IMR-90 (cell line): Measurements from ENCODE around the gene MGST2. TPM values are rescaled to one million over a fixed set of nuclear protein-coding genes. Genes with fewer than 3 reads are reported as not detected.

Experiments used
- ATAC-seq: fragments of 200-7000 bp; cut with Tn5 transposase; 2 replicates; pipeline ENCODE4 v1.9.1; 2020; ENCODE audit warnings: low read depth, mild to moderate bottlenecking, moderate library complexity
- BruUV-seq: library from RNA; stranded (reverse); fragments of 400-500 nt; replicated peaks from 2 replicates; lab custom pipeline; 2021; lab: Mats Ljungman, UMichigan
- CTCF ChIA-PET: fragments of 300-600 bp; formaldehyde crosslinking; extraction: SDS; loops from one replicate; lab custom pipeline; 2021; ENCODE audit warnings: antibody characterized with exemption; lab: Yijun Ruan, JAX
- POLR2A ChIA-PET: fragments of 300-600 bp; sonication (Branson Sonifier 250); formaldehyde crosslinking; loops from one replicate; lab custom pipeline; 2022; ENCODE audit warnings: antibody characterized with exemption; ENCODE audit not compliant: unreplicated experiment; lab: Charles Lee
- DNase-seq: peaks from one replicate; pipeline ENCODE4 v3.0.0; 2013
- H2AFZ ChIP-seq: replicated peaks from 2 replicates; pipeline ENCODE3; 2013; ENCODE audit warnings: low read length, mild to moderate bottlenecking; ENCODE audit not compliant: poor library complexity
- H2AK5ac ChIP-seq: 2 replicates; pipeline ENCODE4 v1.6.1; 2013; ENCODE audit warnings: low read depth, low read length, inconsistent platforms
- H2AK9ac ChIP-seq: replicated peaks from 2 replicates; pipeline ENCODE3; 2013; ENCODE audit warnings: mild to moderate bottlenecking, low read depth, low read length, moderate library complexity; ENCODE audit not compliant: poor library complexity
- H2BK120ac ChIP-seq: 2 replicates; pipeline ENCODE4 v1.6.1; 2013; ENCODE audit warnings: low read depth, low read length, inconsistent platforms
- H2BK15ac ChIP-seq: 3 replicates; pipeline ENCODE4 v1.6.1; 2013; ENCODE audit warnings: low read depth, low read length, inconsistent platforms
- H2BK20ac ChIP-seq: 2 replicates; pipeline ENCODE4 v1.6.1; 2013; ENCODE audit warnings: low read depth, mild to moderate bottlenecking, inconsistent platforms, low read length, moderate library complexity
- H2BK5ac ChIP-seq: 2 replicates; pipeline ENCODE4 v1.6.1; 2013; ENCODE audit warnings: mild to moderate bottlenecking, low read depth, low read length, inconsistent platforms; ENCODE audit not compliant: poor library complexity, severe bottlenecking
- H3K14ac ChIP-seq: replicated peaks from 2 replicates; pipeline ENCODE4 v1.6.1; 2013; ENCODE audit warnings: low read depth, low read length, inconsistent platforms
- H3K18ac ChIP-seq: 2 replicates; pipeline ENCODE4 v1.6.1; 2013; ENCODE audit warnings: low read depth, low read length, control low read depth
- H3K23ac ChIP-seq: 2 replicates; pipeline ENCODE4 v1.6.1; 2013; ENCODE audit warnings: low read depth, low read length, inconsistent platforms
- H3K27ac ChIP-seq: 2 replicates; pipeline ENCODE4 v1.5.1; 2013; ENCODE audit warnings: mild to moderate bottlenecking, control low read depth, low read length; ENCODE audit not compliant: insufficient read depth
- H3K27me3 ChIP-seq: 2 replicates; pipeline ENCODE4 v1.6.1; 2013; ENCODE audit warnings: low read length; ENCODE audit not compliant: control insufficient read depth, insufficient read depth
- H3K36me3 ChIP-seq: 2 replicates; pipeline ENCODE4 v1.6.1; 2013; ENCODE audit warnings: low read length, mixed read lengths; ENCODE audit not compliant: control insufficient read depth, insufficient read depth
- H3K4ac ChIP-seq: 2 replicates; pipeline ENCODE4 v1.6.1; 2013; ENCODE audit warnings: low read depth, low read length, inconsistent platforms
- H3K4me1 ChIP-seq: 2 replicates; pipeline ENCODE4 v1.6.1; 2013; ENCODE audit warnings: low read length, mixed read lengths; ENCODE audit not compliant: control insufficient read depth, insufficient read depth
- H3K4me2 ChIP-seq: 2 replicates; pipeline ENCODE4 v1.6.1; 2013; ENCODE audit warnings: low read depth, mild to moderate bottlenecking, control low read depth, low read length, moderate library complexity
- H3K4me3 ChIP-seq: 2 replicates; pipeline ENCODE4 v1.5.1; 2013; ENCODE audit warnings: low read depth, mild to moderate bottlenecking, control low read depth, low read length, moderate library complexity; ENCODE audit not compliant: insufficient read depth
- H3K56ac ChIP-seq: 2 replicates; pipeline ENCODE4 v1.6.1; 2013; ENCODE audit warnings: low read length, inconsistent platforms; ENCODE audit not compliant: insufficient read depth; ENCODE audit errors: extremely low read depth
- H3K79me1 ChIP-seq, 2 experiments: 2 replicates each; pipeline ENCODE4 v1.6.1; 2013; ENCODE audit warnings: low read length in 2 of 2, inconsistent platforms in 1 of 2, low read depth in 1 of 2
- H3K9ac ChIP-seq: 2 replicates; pipeline ENCODE4 v1.6.1; 2013; ENCODE audit warnings: low read depth, low read length, control low read depth
- H3K9me1 ChIP-seq: 2 replicates; pipeline ENCODE4 v1.6.1; 2013; ENCODE audit warnings: low read length, inconsistent platforms; ENCODE audit not compliant: insufficient read depth
- H3K9me3 ChIP-seq: 2 replicates; pipeline ENCODE4 v1.6.1; 2013; ENCODE audit warnings: low read length; ENCODE audit not compliant: control insufficient read depth, insufficient read depth
- H4K20me1 ChIP-seq: 2 replicates; pipeline ENCODE4 v1.6.1; 2013; ENCODE audit warnings: low read length, inconsistent platforms; ENCODE audit not compliant: insufficient read depth
- H4K5ac ChIP-seq: 2 replicates; pipeline ENCODE4 v1.6.1; 2013; ENCODE audit warnings: mild to moderate bottlenecking, low read depth, low read length, control low read depth
- H4K8ac ChIP-seq, 2 experiments: 2 replicates each; pipeline ENCODE4 v1.6.1; 2013; ENCODE audit warnings: low read depth in 2 of 2, low read length in 2 of 2, control low read depth in 1 of 2, inconsistent platforms in 1 of 2
- H4K91ac ChIP-seq: 2 replicates; pipeline ENCODE4 v1.6.1; 2013; ENCODE audit warnings: low read depth, low read length, inconsistent platforms; ENCODE audit not compliant: insufficient read depth
- BHLHE40 ChIP-seq: fragments of 150-350 bp; IDR thresholded peaks from 2 replicates; pipeline ENCODE4 v1.6.1; 2016; ENCODE audit warnings: mild to moderate bottlenecking, low read depth, low read length
- CEBPB ChIP-seq: IDR thresholded peaks from 2 replicates; pipeline ENCODE4 v1.6.1; 2012; ENCODE audit warnings: low read depth, low read length, improper control_type of control experiment
- CHD1 ChIP-seq: IDR thresholded peaks from 2 replicates; pipeline ENCODE4 v1.6.1; 2012; ENCODE audit warnings: low read depth, low read length, improper control_type of control experiment
- MAZ ChIP-seq: IDR thresholded peaks from 2 replicates; pipeline ENCODE4 v1.6.1; 2012; ENCODE audit warnings: low read depth, mild to moderate bottlenecking, low read length, improper control_type of control experiment, moderate library complexity, borderline replicate concordance
- MXI1 ChIP-seq: IDR thresholded peaks from 2 replicates; pipeline ENCODE4 v1.6.1; 2012; ENCODE audit warnings: low read depth, mild to moderate bottlenecking, low read length, moderate library complexity, borderline replicate concordance
- NFE2L2 ChIP-seq: fragments of 150-350 bp; IDR thresholded peaks from 2 replicates; pipeline ENCODE4 v1.6.1; 2016; ENCODE audit warnings: low read depth, mild to moderate bottlenecking, low read length
- POLR2A ChIP-seq: IDR thresholded peaks from 2 replicates; pipeline ENCODE4 v1.6.1; 2012; ENCODE audit warnings: mild to moderate bottlenecking, low read depth, low read length
- RCOR1 ChIP-seq: IDR thresholded peaks from 2 replicates; pipeline ENCODE4 v1.6.1; 2012; ENCODE audit warnings: mild to moderate bottlenecking, low read length, improper control_type of control experiment; ENCODE audit not compliant: insufficient replicate concordance
- RFX5 ChIP-seq: IDR thresholded peaks from 2 replicates; pipeline ENCODE4 v1.8.0; 2012; ENCODE audit warnings: low read depth, mild to moderate bottlenecking, low read length, moderate library complexity
- WGBS, 2 experiments: methylation state at CpG; one replicate each; pipeline versions ENCODE4 v1.1.5 to v1.1.7; 2013; ENCODE audit warnings: missing lambda C conversion rate in 2 of 2; ENCODE audit not compliant: insufficient read length in 1 of 2; ENCODE audit errors: extremely low coverage in 2 of 2; 5-methylcytosine and 5-hydroxymethylcytosine counted together
- dilution Hi-C: fragments of 300-500 bp; cut with HindIII; formaldehyde crosslinking; loops from one replicate; pipeline ENCODE4 v1.14.3; 2018; ENCODE audit warnings: low sequenced_read_pairs; ENCODE audit not compliant: unreplicated experiment
- in situ Hi-C: fragments of 300-500 bp; cut with MboI; formaldehyde crosslinking; loops from 3 replicates; pipeline ENCODE4 v1.14.3; 2019; ENCODE audit warnings: low sequenced_read_pairs, inconsistent platforms, mixed read lengths
- intact Hi-C: fragments of 100-400 bp; cut with micrococcal nuclease; formaldehyde crosslinking; loops from 2 replicates; pipeline ENCODE4 v1.10.0; 2022
- polyA plus RNA-seq, 3 experiments: library from polyadenylated mRNA; depleted of rRNA; stranded (reverse); fragments of >200 nt; gene quantifications; 2 replicates each; pipeline ENCODE4 v1.2.3, GENCODE V29; 2012; ENCODE audit warnings: low replicate concordance in 1 of 3
- total RNA-seq: library from RNA; depleted of rRNA; stranded (reverse); fragments of >200 nt; gene quantifications from 2 replicates; pipeline ENCODE4 v1.2.3, GENCODE V29; 2012
- TF ChIP-seq, protein P1 (sequence below): fragments of 150-350 bp; IDR thresholded peaks from 2 replicates; pipeline ENCODE4 v1.6.1; 2016; ENCODE audit warnings: low read depth, mild to moderate bottlenecking, low read length, moderate library complexity, borderline replicate concordance
- TF ChIP-seq, protein P2 (sequence below): fragments of 150-350 bp; IDR thresholded peaks from 2 replicates; pipeline ENCODE4 v1.6.1; 2017; ENCODE audit warnings: mild to moderate bottlenecking, antibody characterized with exemption, low read length, low read depth
- TF ChIP-seq, protein P3 (sequence below): conservative IDR thresholded peaks from 2 replicates; pipeline ENCODE4 v1.5.1; 2012; ENCODE audit warnings: mild to moderate bottlenecking, low read depth, low read length, improper control_type of control experiment

MGST2 gene
- total and polyA plus RNA-seq, 2 of the 4 experiments (the other 2 are of a cell fraction), result 4.8 to 10.5 TPM

DNA sequence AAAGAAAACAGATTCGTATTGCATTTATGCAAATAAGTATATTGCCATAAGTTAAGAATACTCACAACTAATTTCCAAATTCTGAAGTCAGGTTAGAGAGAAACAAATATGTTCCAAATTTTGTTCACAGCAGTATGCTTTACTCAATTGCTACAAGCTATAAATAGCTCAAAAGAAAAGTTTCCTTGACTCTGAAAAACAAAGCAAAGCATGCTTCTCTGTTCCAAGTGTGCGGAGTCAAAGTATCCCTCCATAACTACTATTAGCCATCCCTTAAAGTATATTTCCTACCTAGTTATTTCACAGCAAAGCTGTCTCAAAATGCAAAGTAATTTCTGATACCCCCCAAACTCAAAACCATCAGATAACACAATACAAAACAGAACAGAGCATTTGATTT lies 47.3 kb downstream of the MGST2 start:
- BruUV-seq, result no TSS peak
- no peaks in the 10 kb centered on the region for H3K36me3 ChIP-seq
- H4K91ac ChIP-seq, result no peak overlapping the region
- H3K4me2 ChIP-seq, result no peak overlapping the region
- H3K9ac ChIP-seq, result no peak overlapping the region
- intact Hi-C loops, result no loop called here
- no peak overlapping the region for H4K8ac ChIP-seq
- H3K23ac ChIP-seq, result no peak overlapping the region
- H4K20me1 ChIP-seq, result no peaks in the 10 kb centered on the region
- H2AK5ac ChIP-seq, result no peak overlapping the region
- H2BK20ac ChIP-seq, result no peak overlapping the region
- CTCF ChIA-PET, result no interaction called here
- dilution Hi-C loops, result no loop called here
- peaks cover 6% of the 10 kb centered on the region; the same call in 1 of the 2 replicates for H3K4me1 ChIP-seq
- H3K56ac ChIP-seq, result no peak overlapping the region
- H3K14ac ChIP-seq, result no peak overlapping the region
- POLR2A ChIA-PET, result no interaction called here
- H3K9me3 ChIP-seq, result no peaks in the 10 kb centered on the region
- H3K9me1 ChIP-seq, result no peaks in the 10 kb centered on the region
- no peak overlapping the region for H2BK120ac ChIP-seq
- DNase-seq (no peak), ATAC-seq (no peak)
- no peak overlapping the region for H4K5ac ChIP-seq
- no peak overlapping the region for H3K4me3 ChIP-seq
- in situ Hi-C loops, result no loop called here
- H2AK9ac ChIP-seq, result no peak overlapping the region
- no peak overlapping the region for H3K4ac ChIP-seq
- no peak overlapping the region for H3K18ac ChIP-seq
- no peak overlapping the region for H2AFZ ChIP-seq
- H3K27me3 ChIP-seq, result no peaks in the 10 kb centered on the region
- WGBS, 2 experiments, result no CpG with 5 or more reads among the region's 2 CpGs
- H2BK5ac ChIP-seq, result no peak overlapping the region
- TF ChIP-seq MXI1, result no peak
- TF ChIP-seq POLR2A, result no peak
- TF ChIP-seq, protein P1, sequence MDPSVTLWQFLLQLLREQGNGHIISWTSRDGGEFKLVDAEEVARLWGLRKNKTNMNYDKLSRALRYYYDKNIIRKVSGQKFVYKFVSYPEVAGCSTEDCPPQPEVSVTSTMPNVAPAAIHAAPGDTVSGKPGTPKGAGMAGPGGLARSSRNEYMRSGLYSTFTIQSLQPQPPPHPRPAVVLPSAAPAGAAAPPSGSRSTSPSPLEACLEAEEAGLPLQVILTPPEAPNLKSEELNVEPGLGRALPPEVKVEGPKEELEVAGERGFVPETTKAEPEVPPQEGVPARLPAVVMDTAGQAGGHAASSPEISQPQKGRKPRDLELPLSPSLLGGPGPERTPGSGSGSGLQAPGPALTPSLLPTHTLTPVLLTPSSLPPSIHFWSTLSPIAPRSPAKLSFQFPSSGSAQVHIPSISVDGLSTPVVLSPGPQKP, result no peak
- TF ChIP-seq, protein P2, sequence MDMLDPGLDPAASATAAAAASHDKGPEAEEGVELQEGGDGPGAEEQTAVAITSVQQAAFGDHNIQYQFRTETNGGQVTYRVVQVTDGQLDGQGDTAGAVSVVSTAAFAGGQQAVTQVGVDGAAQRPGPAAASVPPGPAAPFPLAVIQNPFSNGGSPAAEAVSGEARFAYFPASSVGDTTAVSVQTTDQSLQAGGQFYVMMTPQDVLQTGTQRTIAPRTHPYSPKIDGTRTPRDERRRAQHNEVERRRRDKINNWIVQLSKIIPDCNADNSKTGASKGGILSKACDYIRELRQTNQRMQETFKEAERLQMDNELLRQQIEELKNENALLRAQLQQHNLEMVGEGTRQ, result no peak
- no peak for TF ChIP-seq MAZ
- TF ChIP-seq NFE2L2, result no peak
- no peak for TF ChIP-seq BHLHE40
- no peak for TF ChIP-seq RFX5
- TF ChIP-seq, protein P3, sequence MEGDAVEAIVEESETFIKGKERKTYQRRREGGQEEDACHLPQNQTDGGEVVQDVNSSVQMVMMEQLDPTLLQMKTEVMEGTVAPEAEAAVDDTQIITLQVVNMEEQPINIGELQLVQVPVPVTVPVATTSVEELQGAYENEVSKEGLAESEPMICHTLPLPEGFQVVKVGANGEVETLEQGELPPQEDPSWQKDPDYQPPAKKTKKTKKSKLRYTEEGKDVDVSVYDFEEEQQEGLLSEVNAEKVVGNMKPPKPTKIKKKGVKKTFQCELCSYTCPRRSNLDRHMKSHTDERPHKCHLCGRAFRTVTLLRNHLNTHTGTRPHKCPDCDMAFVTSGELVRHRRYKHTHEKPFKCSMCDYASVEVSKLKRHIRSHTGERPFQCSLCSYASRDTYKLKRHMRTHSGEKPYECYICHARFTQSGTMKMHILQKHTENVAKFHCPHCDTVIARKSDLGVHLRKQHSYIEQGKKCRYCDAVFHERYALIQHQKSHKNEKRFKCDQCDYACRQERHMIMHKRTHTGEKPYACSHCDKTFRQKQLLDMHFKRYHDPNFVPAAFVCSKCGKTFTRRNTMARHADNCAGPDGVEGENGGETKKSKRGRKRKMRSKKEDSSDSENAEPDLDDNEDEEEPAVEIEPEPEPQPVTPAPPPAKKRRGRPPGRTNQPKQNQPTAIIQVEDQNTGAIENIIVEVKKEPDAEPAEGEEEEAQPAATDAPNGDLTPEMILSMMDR, result no peak
- no peak for TF ChIP-seq RCOR1
- TF ChIP-seq CEBPB, result no peak
- no peak for TF ChIP-seq CHD1
- H3K27ac ChIP-seq, result no peak overlapping the region
- no peak overlapping the region for H2BK15ac ChIP-seq
- H3K79me1 ChIP-seq, result no peaks in the 10 kb centered on the region
